GM13976 (cell line): ENCODE measurements around the gene PRKCSH.

Source experiments
- DNase-seq: peaks from one replicate; pipeline ENCODE4 v3.0.0; 2012; ENCODE audit warnings: low spot score
- CTCF ChIP-seq: IDR thresholded peaks from 2 replicates; pipeline ENCODE4 v1.5.1; 2012; ENCODE audit warnings: borderline replicate concordance, mild to moderate bottlenecking; ENCODE audit not compliant: insufficient read depth; ENCODE audit errors: extremely low read depth, missing control alignments, control extremely low read depth
- in situ Hi-C: fragments of 300-500 bp; cut with MboI; formaldehyde crosslinking; loops from one replicate; pipeline ENCODE4 v1.12.0; 2022; ENCODE audit warnings: low sequenced_read_pairs, mixed read lengths, inconsistent platforms; ENCODE audit not compliant: unreplicated experiment

The PRKCSH gene

GRCh38 chr19:11410682-11411081 is 24.8 kb upstream of the PRKCSH start:
- in situ Hi-C loops, result no loop called here
- TF ChIP-seq CTCF, result no peak
- DNase-seq, result no peak

- no peak for DNase-seq
These were observed 20.9 kb upstream of the PRKCSH start for GRCh38 chr19:11414544-11414943.

GRCh38 chr19:11416346-11417052 is 18.9 kb upstream of the PRKCSH start:
- in situ Hi-C loops, result no loop called here
- no peak for DNase-seq
- TF ChIP-seq CTCF, result no peak

More at GRCh38 chr19:11414544-11414943, 20.9 kb upstream of the PRKCSH start:
- no peak for TF ChIP-seq CTCF
- in situ Hi-C loops, result no loop called here

GRCh38 chr19:11418094-11418548 is 17.3 kb upstream of the PRKCSH start:
- peak; percentile 36 for DNase-seq
- in situ Hi-C loops, result no loop called here
- no peak for TF ChIP-seq CTCF

GRCh38 chr19:11418549-11419506 is 16.6 kb upstream of the PRKCSH start, which contains the start of gene RGL3:
Gene RGL3, minus strand, starts transcription at chr19:11419314. Its CDS starts 36 bp downstream, at chr19:11419278.
- in situ Hi-C loops, result no loop called here
- peak; percentile 38 for DNase-seq

More at GRCh38 chr19:11418549-11419506, 16.6 kb upstream of the PRKCSH start, which contains the start of gene RGL3:
- TF ChIP-seq CTCF, result no peak
